Inflammatory macrophage treated with lipopolysaccharide for 1 hour (primary cell): ENCODE data around the gene SHB.

Source experiments
- DNase-seq, 2 donors: peaks; one replicate each; pipeline ENCODE4 v3.0.0-alpha.2; 2020 to 2022

SHB gene

DNA sequence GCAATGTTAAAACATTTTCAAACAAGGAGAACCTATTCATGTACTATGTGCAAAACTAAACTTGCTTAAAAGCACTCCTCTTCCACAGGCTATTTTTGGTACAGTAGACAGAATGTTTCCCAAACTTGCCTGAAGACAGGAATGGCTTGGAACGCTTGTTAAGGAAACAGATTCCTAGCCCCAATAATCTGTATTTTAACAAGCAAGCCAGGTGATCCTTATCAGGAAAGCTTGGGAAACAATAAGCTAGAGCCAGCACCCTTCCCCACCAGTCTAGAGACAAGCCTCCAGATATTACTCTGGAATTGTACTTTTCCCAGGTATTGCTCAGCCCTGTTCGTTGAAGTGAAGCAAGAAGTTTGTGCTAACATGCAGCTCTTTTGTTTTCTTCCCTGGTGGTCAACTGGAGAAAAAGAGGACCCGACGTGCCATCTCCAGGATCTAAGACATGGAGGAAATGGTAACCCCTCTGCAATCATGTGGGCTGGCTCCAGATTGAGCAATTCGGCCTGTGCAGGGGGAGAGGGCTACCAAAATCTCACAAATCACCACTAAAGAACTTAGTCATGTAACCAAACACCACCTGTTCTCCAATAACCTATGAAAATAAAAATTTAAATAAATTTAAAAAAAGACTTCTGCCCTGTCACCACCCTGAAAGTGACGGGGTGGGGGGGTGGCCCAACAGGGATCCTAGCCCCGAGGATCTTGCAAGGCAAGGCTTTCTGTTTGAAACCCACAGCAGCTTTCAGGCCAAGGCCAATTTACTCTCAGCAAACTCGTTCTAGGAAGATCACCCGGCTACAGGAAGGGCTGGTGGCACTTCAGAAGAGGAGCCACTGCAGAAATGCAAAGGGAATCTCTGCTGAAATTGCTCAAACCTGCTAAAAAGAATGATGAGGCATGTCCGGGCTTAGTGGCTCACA lies 48.6 kb downstream of the SHB start:
- DNase-seq, result no peak

DNA sequence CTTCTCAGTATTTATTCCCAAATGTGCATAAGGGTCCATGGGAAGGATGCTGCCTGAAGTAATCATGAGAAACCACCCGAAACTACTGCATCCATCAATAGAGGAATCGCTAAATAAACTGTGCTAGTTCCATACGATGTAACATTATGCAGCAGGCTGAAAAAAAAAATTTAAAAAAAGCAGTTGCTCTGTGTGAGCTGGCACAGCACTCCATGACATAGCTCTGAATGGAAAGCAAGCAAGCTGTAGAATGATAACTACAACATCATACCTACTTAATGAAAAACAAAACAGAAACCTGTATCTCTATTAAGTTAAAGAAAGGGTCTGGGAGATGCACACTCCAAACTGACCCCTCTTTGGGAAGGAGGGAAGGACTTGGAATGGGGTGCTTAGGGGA lies 49.3 kb downstream of the SHB start:
- no peak for DNase-seq

DNA sequence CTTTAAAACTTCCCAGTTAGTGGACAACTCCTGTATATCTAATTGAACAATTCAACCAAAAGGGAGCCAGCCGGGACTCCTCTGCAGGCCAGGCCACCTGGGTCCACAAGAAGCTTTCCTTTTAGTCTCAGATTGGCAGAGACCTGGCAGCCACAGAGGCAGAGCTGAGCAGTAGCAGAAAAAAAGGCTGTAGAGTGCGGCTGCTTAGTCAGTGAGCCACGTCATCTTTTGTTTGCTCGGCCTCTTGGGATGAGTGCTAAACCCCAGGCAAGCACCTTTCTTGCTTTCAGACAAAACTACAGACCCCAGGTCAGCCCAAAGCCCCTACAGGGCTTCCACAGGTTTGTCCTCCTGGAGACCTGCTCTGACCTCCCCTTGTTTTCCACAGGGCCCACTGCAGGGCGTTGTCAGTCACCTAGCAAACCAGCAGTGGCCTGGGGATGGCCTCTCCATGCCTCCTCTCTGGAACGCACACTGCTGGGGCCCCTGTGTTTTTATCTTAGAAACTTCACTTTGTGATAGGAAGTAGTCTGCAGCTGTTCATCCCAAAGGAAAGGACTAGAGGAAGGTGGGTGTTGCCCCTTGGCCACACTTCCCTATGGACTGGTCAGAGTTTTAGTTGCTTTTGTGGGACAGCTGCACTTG lies 49.9 kb downstream of the SHB start:
- no peak for DNase-seq

DNA sequence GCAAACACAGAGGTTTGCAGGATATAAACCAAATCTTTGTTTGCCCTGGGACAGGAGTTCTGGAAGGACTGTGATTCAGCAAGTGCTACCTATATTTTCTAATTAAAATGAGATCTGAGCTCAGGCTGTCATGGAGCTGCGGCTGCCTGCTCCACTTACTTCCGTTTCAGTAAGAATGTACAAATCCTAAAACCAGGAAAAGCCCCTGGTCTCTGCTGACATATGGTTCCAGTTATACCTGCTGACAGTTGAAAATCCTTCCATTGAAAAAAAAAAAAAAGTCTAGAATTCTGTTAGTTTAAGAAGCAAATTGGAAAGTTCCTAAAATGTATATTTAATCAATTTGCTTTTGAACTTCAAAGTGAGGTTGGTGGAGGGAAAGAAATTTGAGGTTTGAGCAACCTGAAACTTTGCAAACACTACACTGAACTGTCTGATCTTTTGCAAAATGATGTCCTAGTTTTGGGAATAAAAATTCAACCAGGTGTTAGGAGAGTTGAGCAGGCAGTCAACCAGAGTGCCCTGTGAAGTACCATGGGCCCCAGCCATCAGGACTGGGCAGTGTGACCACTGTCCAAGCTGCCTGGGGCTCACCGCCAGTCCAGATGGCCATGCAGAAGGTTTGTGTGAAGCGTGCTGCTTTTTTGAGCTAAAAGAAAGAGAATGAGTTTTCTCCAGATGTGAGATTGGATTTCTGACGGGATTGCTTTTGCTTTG lies 50.6 kb downstream of the SHB start:
- DNase-seq, result no peak

DNA sequence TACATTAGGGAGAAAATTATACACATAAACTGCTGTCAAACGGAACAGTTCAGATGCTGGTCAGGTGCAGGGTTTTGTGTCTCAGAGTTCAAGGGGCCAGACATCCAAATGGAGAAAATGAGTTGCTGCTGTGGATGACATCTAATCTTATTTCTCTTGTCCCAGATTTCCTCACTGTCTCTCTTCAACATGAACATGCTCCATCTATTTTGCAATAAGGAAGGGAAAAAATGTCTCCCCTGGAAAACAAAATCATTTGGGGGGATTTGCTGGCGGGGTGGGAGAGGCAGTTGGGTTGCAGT lies 51.2 kb downstream of the SHB start:
- DNase-seq, result no peak

DNA sequence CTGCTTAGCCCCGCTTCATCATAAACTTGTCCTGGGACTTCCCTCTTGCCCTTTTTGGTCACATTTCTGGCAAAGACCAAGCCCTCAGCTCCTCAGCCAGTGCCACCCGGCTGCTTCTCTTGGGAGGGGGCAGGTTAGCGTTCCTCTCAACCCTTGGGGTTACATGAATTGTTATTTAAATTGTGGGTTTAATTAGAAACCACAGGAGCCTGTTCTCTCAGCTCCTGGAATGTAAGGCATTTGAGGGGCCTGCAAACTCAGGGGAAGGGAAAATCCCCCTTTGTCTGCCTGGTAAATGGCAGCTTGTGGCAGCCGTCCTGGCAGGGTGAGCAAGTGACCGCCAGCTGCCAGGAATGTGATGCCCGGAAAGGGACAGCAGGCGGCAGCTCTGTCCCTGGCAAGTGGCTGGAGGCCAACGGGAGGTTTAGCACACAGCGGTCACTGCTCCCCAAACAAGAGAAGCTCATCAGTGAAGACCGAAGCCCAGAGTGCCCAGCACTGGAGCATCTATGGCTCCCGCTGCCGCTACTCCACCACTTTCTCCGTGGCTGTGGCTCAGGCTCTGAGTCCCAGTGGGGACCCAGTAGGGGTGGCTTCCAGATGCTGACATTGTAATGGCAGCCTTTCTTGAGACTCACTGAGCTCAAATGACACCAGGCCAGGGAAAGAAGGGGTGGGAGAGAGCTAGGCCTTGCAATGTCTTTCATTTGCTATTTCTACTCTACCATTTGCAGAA lies 51.7 kb downstream of the SHB start:
- DNase-seq, result no peak

DNA sequence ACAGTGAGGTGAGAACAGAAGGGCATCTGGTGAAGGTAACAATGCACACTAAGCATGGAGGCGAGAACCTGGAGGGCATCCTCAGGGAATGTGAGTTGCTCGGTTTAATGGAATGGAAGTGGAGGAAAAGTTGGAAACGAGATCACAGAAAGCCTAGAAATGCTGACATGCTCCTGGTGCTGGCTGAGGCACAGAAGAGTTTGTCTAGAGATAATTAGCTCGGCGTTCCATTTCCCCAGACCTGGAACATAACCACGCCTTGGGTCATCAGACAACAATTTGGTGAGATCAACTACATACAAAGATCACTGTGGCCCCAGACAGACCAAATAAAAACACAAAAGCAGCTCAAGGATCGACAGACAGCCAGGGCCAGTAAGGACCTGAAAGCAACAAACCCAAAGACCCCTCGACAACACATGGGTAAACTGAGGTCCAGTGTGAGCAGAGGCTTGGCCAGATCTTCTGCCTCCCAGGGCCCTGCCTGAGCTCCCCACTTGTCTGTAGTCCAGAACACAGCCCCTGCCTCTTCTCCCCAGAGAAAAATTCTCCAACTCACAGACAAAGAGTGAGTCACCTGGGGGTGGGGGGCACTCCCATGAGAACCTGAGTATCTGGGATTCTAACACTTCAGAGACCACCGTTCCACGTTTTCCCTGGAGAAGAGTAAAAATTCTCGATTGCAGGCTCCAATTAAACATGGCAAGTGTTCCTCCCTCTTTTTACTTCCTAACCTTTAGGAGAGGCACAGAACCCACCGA lies 52.5 kb downstream of the SHB start:
- DNase-seq, result no peak

DNA sequence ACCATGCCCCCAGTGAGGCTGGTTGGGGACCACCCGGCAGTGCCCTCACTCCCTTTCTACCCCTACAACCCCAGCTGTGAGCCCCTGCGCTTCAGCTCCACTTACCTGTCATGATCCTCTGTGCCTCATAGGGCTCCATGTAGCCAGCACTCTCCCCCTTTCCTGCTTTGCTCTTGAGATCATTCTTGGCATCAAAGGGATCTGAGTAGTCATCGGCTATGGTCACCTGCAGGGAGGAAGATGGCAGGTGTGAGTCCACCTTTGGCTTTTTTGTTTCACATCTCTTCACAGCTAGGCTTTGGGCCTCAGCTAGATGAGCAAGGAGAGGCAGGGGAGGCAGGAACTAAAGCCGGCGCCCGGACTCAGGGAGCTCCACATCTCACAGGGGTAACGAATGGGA lies 53.1 kb downstream of the SHB start:
- DNase-seq, result no peak

DNA sequence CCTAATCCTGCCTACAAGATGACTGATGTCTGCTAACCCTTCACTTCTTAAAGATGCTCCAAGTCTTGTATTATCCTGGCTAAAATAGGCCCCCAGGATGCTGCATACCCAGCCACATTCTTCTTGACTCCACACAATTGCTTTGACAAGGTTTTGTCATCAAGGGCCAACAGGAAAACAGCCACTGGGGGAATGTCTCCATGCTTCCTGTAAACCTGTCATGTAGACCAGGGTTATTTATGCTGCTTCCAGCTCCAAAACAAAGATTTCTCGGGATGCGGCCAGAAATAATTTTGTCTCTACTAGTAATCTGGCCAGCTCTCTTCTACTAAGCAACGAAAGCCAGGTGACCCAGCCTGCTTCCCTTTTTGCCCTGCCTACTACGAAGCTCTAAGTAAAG lies 53.8 kb downstream of the SHB start:
- no peak for DNase-seq

DNA sequence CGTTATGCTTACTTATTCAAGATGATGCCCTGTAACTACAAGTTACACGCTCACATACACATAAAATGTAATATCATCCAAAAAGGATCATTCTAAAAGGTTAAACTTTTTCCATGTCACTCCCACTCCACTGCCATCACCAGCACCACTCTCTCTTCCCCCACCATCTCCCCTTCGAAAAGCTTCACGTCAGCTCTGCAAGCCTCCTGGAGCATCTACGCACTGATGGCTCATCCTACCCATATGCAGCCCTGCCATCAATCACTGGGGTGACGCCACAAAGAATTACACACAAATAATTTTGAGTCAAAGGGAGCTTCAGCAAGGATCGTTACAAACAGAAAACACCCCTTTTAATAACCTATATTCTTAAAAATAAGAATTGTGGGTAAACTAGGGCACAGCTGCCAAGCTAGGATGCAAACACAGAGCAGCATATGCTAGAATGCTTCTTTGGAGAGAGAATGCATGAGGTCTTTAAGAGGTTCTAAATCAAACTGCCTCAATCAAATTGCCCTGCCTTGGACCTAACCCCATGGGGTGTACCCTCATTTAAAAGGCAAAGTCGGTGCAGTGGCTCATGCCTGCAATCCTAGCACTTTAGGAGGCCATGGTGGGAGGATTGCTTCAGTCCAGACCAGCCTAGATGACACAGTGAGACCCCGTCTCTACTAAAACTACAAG lies 56.1 kb downstream of the SHB start:
- DNase-seq, result no peak

DNA sequence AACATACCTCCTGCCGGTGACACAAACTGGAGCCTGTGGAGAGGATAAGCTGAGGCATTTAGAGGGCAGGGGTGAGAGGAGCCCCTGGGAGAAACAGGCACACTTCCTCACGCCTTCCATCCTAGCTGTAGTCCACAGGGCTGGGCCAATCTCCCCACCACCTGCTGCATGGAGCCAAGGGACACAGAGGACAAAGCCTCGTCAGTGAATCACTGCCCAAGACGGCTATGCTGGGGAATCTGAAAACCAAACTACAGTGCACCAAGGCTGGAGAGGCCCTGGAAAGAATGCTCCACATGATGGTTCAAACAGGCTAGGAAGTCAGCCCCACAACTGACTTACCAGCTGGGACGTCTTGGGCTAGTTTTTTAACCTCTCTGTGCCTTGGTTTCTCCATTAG lies 57.0 kb downstream of the SHB start:
- no peak for DNase-seq

DNA sequence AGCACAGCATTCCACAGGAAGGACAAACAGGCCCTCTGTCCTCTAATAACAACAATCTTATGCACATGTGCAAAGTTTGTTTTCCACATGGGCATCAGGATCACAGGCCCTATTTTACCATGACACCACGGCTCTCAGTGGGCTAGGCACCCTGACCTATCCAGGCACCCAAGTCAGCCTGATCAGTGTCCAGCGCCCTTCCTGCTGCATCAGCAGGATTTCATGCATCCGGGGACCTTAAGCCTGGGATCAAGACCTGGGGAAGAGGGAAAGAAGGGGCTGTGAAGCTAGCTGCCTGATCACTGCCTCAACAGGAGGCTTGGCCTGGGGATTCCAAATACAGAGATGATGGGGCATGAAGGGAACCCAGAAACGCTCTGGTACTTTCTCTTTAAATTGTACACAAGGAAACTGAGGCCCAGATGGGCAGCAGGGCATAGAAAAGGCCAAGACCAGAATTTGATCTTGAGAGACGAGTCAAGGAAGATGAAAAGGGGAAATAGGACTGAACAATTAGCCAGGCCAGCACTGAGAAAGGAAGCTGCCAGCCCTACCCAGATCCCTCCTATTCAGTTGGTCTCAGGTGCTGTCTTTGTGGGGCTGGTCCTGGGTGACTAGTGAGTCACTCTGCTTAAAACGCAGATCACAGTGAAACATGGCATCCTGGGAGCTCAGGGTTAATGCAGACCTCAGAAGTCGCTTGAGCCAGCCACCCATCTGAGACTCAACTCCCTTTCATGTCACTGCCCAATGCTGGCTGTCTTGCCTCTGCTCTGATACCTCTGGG lies 57.9 kb downstream of the SHB start:
- no peak for DNase-seq

DNA sequence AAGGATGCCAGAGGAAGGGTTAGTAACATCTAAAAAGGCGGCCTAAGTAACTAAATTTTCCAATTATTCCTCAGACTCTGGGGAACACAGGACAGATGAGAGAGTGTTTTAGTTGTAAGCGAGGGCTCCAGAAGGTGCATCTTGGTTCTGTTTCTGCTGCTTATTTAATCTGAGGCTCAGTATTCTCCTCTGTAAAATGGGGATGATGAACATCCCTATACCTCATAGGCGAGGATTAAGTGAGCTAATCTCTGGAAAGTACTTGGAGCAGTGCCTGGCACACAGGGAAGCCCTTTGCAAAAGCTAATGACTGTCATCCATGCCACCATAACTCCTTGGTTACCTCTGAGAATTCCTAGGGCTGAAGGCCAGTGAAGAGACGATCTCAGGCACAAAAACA lies 59.0 kb downstream of the SHB start:
- no peak for DNase-seq

DNA sequence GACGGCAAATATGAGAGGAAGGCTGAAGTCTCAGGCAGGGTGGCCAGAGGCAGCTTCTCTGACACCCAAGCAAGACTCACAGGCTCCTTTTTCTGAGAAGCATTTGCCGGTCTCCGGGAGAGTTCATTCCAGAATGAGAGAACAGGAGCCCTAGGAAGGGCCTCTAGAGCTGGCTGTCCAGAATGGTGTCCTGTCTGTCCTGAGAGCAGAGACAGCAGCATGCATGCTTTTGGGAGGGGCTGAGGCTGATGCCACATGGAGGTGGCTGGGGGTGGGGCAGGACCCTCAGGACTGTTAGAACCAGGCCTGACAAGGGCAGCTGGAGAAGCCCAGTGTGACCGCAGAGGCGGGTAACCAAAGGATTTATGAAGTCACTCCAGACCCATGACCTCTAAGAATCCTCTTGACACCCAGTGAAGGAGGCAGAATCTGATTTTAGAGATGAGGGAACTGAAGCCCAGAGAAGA lies 60.0 kb downstream of the SHB start:
- DNase-seq, result no peak

DNA sequence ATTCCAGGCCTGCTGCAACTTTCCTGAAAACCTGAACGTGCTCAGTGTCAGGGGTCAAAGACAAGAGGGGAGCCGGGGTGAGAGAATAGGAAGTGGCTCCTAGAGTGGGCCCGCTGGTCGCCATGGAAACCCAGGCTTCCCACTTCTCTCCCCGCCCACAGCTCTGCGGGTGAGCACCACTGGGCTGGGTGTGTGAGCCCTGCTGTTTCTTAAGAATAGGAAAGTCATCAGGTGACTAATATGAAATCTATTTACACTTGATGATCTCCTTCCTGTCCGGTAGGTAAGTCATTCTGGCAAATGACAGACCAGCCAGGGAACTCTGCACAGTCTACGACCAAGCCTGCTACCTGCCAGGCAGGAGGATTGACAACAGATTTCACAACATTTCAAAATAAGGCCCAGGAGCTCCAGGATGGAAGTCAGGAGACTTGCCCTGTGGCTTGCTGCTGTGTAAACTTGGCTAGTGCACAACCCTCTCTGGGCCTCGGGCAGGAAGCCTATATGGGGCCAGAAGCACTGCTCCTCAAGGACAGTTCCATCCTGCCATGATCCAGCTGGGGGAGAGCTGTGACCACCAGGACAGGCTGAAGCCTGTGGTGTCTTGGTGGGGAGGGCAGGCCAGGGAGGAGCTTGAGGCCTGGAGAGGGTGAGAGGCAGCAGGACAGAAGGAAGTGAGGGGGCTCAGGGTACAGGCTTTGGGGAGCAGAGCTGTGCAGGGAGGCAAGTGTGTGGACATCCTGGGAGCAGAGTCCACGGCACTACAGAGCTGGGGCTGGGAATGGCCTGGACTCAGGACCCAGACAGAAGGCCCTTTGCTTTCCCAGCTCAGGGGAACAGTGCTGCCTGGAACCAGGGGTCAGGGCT lies 60.6 kb downstream of the SHB start:
- DNase-seq, result peak; percentile 83 to 96

DNA sequence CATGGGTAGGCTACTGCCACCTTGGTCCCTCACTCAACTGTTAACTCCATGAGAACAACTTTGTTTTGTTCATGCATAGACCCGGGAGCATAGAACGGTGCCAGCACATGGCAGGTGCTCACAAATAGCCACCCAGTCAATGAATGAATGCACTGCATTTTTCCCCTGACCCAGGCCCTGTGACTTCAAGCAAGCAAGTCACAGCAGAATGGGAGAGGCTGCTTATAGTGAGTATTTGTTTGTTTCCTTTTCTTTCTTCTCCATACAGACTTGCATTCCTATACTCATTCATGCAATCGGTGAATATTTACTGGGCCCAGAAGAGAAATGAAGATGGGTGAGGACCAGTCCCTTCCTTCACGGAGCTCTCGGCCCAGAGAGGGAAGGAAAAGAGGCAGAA lies 62.0 kb downstream of the SHB start:
- DNase-seq, result no peak

DNA sequence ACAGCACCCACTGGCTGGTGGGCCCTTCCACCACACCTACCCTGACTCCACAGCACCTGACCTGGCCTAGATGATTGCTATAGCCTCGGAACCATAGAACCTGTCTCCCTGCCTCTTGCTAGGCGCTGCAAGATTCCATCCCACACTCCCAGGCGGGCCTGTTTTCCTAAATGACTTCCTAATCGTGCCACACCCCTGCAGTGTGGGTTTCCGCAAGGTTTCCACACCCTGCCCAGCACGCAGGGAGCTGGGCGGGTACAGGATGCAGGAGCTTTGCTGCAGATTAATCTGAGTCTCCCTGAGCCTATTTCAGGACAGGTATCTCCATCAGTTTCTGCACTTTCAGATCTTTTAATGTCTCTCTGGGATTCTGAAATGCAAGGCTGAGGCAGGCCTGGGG lies 62.9 kb downstream of the SHB start:
- no peak for DNase-seq

DNA sequence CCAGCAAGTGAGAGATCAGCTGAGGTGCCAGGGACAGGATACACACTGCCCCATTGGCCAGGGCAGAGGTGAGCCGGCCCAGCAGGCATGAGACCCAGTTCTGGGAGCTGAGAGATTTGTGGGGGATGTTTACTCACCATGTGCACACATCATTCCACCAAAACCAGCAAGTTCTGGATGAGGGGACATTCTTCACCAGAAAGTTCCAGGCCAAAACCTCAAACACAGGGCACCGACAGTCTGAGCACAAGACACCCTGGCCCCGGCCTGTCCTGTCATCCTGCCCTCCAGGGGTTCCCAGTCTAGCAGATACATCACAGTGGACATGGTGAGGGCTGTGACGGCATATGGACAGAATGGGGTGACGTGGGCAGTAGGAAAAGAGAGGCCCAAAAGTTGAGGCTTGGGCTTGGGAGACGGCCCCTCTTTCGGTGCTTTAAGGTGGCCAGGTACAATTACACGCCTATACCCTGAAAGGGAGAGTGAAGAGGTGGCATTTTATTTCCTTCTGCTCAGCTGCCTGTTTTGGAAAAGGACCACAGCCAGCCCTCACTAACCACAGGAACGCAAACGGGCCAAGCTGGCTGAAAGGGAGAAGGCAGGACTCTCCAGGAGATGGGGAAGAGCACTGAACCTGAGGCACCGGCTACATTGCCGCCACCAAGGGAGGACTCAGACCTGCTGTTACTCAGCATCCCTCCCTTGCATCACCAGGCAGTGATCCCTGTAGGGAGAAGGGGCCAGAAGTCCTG lies 64.0 kb downstream of the SHB start:
- DNase-seq, result no peak
